Measurements from ENCODE around the gene KCNN3.

GRCh38 chr1:154911691-154912550 is 41.8 kb upstream of the KCNN3 start:
- TF ChIP-seq CTCF (IDR thresholded peaks at IDR 0.05; ENCODE audit: low read depth, low read length): no peak
- TF ChIP-seq POLR2A (IDR thresholded peaks at IDR 0.05; ENCODE audit: extremely low read depth, insufficient read length): no peak
- TF ChIP-seq MAX (IDR thresholded peaks at IDR 0.05; ENCODE audit: low read depth, low read length): no peak
